ENCODE measurements around the gene STBD1.
"Not testable (repeated sequence)": the region's sequence is repeated elsewhere in the genome, so short reads cannot be mapped to it uniquely, and the experiment has no call there.

Gene STBD1

DNA sequence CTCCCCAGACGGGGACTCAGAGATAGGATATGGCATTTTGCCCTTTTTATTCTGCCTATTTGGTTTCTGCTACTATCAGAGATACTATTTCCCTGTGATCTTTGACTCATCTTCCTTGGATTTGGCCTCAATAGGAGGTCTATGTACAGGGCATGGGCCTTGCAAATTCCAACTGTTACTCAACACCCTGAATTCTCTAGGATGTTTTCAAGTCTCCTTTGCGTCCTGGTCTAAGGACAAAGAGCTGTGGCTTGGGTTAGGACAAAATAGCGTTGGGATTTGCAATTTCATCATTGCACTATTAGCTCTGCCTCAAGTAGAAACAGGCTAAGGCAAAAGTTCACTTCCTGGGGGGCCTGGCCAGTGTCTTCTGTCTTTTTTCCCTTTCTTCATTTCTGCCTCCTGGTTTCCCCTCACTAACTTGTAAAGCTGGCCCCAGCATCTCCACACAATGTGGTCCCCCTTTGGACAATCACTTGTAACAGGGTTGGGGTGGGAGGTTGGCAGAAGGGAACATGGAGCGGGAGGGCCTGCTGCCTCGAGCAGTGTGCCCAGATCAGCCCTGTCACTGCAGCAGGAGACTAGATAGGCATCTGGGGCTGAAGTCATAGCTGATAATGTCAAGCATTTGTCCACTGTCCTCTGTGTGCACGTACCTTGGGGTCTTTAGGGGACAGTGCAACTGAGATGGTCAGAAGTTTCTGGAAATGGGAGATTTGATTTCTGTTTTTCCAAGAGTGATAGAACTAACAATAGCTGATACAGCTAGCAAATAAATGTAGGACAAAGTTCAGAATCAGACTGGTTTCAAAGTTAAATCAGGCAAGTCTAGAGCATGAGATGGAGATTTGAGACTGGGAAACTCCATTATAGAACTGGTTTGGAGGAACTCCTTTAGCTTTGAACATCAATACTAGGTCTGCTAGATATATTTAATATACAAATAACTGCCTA lies 25.8 kb upstream of the STBD1 start:
- no peak overlapping the region for H3K4me2 ChIP-seq (ENCODE audit: insufficient read depth, low read length)
- H3K27ac ChIP-seq (ENCODE audit: low read length), result no peak overlapping the region
- no peak overlapping the region for H2AFZ ChIP-seq (ENCODE audit: low read depth, low read length)
- H3K4me3 ChIP-seq (ENCODE audit: low read depth in 1 of 2, low read length in 2 of 2), result no peak overlapping the region
- H3K4me1 ChIP-seq (ENCODE audit: insufficient read depth, low read length), result no peaks in the 10 kb centered on the region
- TF ChIP-seq EZH2 (IDR thresholded peaks at IDR 0.05; ENCODE audit: borderline replicate concordance, low read depth, low read length, severe bottlenecking), result no peak
- TF ChIP-seq, protein P1, sequence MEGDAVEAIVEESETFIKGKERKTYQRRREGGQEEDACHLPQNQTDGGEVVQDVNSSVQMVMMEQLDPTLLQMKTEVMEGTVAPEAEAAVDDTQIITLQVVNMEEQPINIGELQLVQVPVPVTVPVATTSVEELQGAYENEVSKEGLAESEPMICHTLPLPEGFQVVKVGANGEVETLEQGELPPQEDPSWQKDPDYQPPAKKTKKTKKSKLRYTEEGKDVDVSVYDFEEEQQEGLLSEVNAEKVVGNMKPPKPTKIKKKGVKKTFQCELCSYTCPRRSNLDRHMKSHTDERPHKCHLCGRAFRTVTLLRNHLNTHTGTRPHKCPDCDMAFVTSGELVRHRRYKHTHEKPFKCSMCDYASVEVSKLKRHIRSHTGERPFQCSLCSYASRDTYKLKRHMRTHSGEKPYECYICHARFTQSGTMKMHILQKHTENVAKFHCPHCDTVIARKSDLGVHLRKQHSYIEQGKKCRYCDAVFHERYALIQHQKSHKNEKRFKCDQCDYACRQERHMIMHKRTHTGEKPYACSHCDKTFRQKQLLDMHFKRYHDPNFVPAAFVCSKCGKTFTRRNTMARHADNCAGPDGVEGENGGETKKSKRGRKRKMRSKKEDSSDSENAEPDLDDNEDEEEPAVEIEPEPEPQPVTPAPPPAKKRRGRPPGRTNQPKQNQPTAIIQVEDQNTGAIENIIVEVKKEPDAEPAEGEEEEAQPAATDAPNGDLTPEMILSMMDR (IDR thresholded peaks at IDR 0.05; ENCODE audit: borderline replicate concordance, extremely low read depth, low read length, poor library complexity, severe bottlenecking), result no peak
- no peak for ATAC-seq (ENCODE audit: insufficient read depth, low read depth)
- DNase-seq, result no peak
- no peaks in the 10 kb centered on the region for H3K79me2 ChIP-seq (ENCODE audit: insufficient read depth, low read length)
- no peaks in the 10 kb centered on the region for H3K36me3 ChIP-seq (ENCODE audit: insufficient read depth, low read length)
- H3K9me3 ChIP-seq (ENCODE audit: insufficient read depth, low read length, severe bottlenecking), result no peaks in the 10 kb centered on the region
- no peaks in the 10 kb centered on the region for H4K20me1 ChIP-seq (ENCODE audit: insufficient read depth, low read length)
- no peaks in the 10 kb centered on the region for H3K27me3 ChIP-seq (ENCODE audit: insufficient read depth, low read length, poor library complexity)
- H3K9ac ChIP-seq (ENCODE audit: low read depth, low read length), result no peak overlapping the region

DNA sequence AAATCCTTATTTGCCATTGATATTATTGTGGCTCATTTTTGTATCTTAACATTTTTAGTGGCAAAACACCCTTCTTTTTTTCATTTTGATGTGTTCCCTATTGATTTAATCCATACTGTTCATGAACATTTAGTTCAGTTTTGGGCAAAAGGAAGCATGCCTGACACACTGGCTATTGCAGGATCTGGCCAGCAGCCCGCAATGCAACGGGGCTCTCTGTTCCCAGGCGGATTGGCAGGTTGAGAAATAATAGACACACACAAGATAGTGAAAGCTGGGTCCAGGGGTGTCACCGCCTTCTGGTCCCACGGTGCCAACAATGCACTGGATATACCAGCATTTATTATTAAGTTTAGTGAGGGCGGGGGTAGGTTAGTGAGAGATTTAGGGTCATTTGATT lies 24.9 kb upstream of the STBD1 start:
- H3K79me2 ChIP-seq (ENCODE audit: insufficient read depth, low read length); ATAC-seq (ENCODE audit: insufficient read depth, low read depth); H3K9ac ChIP-seq (ENCODE audit: low read depth, low read length); H3K27me3 ChIP-seq (ENCODE audit: insufficient read depth, low read length, poor library complexity); H3K4me3 ChIP-seq (ENCODE audit: low read depth in 1 of 2, low read length in 2 of 2); H4K20me1 ChIP-seq (ENCODE audit: insufficient read depth, low read length); H3K36me3 ChIP-seq (ENCODE audit: insufficient read depth, low read length); H3K4me2 ChIP-seq (ENCODE audit: insufficient read depth, low read length); H2AFZ ChIP-seq (ENCODE audit: low read depth, low read length); H3K27ac ChIP-seq (ENCODE audit: low read length); H3K4me1 ChIP-seq (ENCODE audit: insufficient read depth, low read length); H3K9me3 ChIP-seq (ENCODE audit: insufficient read depth, low read length, severe bottlenecking); DNase-seq: not testable (repeated sequence)

DNA sequence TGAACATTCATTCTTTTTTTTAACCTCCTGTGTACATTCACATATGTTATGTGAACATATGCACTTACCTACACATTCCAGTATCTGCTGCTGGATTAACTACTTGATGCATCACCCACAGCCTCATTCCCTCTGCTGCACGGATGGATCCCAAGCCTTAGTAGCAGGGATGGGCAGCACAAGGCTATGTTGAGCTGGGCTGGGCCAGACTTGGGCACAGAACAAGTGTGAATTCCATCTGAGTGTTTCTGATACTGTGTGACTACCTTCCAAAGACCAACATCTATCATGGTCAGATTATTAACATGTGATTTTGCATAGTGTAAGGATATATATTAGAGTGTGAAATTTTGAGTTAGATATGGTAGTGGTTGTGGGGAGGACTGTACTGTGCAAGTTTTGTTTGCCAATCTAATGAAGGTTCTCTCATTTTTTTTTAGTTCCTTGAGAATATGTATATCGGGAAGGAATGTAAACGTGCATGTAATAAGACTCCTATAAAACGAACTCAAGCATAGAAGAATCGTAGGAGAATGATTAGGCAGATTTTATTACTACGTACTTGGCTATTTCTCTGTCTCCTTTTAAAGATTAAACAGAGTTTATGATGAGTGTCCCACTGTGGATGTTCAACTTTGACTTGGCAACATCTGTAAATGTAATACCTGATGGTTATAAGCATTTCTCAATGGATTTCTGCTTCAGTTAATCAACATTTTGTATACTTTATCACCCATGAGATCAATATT lies 23.4 kb upstream of the STBD1 start:
- H4K20me1 ChIP-seq (ENCODE audit: insufficient read depth, low read length), result no peaks in the 10 kb centered on the region
- no peaks in the 10 kb centered on the region for H3K4me1 ChIP-seq (ENCODE audit: insufficient read depth, low read length)
- no peak overlapping the region for H3K9ac ChIP-seq (ENCODE audit: low read depth, low read length)
- no peak overlapping the region for H3K4me2 ChIP-seq (ENCODE audit: insufficient read depth, low read length)
- H3K9me3 ChIP-seq (ENCODE audit: insufficient read depth, low read length, severe bottlenecking), result no peaks in the 10 kb centered on the region
- no peaks in the 10 kb centered on the region for H3K36me3 ChIP-seq (ENCODE audit: insufficient read depth, low read length)
- no peaks in the 10 kb centered on the region for H3K27me3 ChIP-seq (ENCODE audit: insufficient read depth, low read length, poor library complexity)
- ATAC-seq (ENCODE audit: insufficient read depth, low read depth) (no peak), DNase-seq (no peak)
- TF ChIP-seq, protein P1 (IDR thresholded peaks at IDR 0.05; ENCODE audit: borderline replicate concordance, extremely low read depth, low read length, poor library complexity, severe bottlenecking), result no peak
- TF ChIP-seq EZH2 (IDR thresholded peaks at IDR 0.05; ENCODE audit: borderline replicate concordance, low read depth, low read length, severe bottlenecking), result no peak
- no peaks in the 10 kb centered on the region for H3K79me2 ChIP-seq (ENCODE audit: insufficient read depth, low read length)
- no peak overlapping the region for H3K27ac ChIP-seq (ENCODE audit: low read length)
- no peak overlapping the region for H2AFZ ChIP-seq (ENCODE audit: low read depth, low read length)
- no peak overlapping the region for H3K4me3 ChIP-seq (ENCODE audit: low read depth in 1 of 2, low read length in 2 of 2)

DNA sequence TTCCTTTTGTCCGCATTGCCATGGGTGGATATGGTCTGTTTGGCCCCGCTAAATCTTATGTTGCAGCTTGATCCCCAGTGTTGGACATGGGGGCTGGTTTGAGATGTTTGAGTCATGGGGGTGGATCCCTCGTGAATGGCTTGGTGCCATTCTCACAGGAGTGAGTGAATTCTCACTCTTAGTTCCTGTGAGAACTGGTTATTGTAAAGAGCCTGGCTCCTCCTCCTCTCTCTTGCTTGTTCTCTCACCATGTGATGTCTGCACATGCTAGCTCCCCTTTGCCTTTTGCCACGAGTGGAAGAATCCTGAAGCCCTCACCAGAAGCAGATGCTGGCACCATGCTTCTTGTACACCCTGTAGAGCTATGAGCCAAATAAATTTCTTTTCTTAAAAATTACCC lies 22.6 kb upstream of the STBD1 start:
- H3K9me3 ChIP-seq (ENCODE audit: insufficient read depth, low read length, severe bottlenecking), result no peaks in the 10 kb centered on the region
- no peak overlapping the region for H3K9ac ChIP-seq (ENCODE audit: low read depth, low read length)
- no peak overlapping the region for H3K27ac ChIP-seq (ENCODE audit: low read length)
- TF ChIP-seq, protein P1 (IDR thresholded peaks at IDR 0.05; ENCODE audit: borderline replicate concordance, extremely low read depth, low read length, poor library complexity, severe bottlenecking), result no peak
- no peak for TF ChIP-seq EZH2 (IDR thresholded peaks at IDR 0.05; ENCODE audit: borderline replicate concordance, low read depth, low read length, severe bottlenecking)
- H3K79me2 ChIP-seq (ENCODE audit: insufficient read depth, low read length), result no peaks in the 10 kb centered on the region
- H3K4me2 ChIP-seq (ENCODE audit: insufficient read depth, low read length), result no peak overlapping the region
- no peaks in the 10 kb centered on the region for H3K27me3 ChIP-seq (ENCODE audit: insufficient read depth, low read length, poor library complexity)
- H4K20me1 ChIP-seq (ENCODE audit: insufficient read depth, low read length), result no peaks in the 10 kb centered on the region
- ATAC-seq (ENCODE audit: insufficient read depth, low read depth) (no peak), DNase-seq (no peak)
- H3K4me1 ChIP-seq (ENCODE audit: insufficient read depth, low read length), result no peaks in the 10 kb centered on the region
- H2AFZ ChIP-seq (ENCODE audit: low read depth, low read length), result no peak overlapping the region
- no peak overlapping the region for H3K4me3 ChIP-seq (ENCODE audit: low read depth in 1 of 2, low read length in 2 of 2)
- H3K36me3 ChIP-seq (ENCODE audit: insufficient read depth, low read length), result no peaks in the 10 kb centered on the region

DNA sequence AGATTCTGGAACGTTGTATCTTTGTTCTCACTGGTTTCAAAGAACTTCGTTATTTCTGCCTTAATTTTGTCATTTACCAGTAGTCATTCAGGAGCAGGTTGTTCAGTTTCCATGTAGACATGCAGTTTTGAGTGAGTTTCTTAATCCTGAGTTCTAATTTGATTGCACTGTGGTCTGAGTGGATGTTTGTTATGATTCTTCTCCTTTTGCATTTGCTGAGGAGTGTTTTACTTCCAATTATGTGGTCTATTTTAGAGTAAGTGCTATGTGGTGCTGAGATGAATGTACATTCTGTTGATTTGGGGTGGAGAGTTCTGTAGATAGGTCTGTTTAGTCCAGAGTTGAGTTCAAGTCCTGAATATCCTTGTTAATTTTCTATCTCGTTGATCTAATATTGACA lies 18.7 kb upstream of the STBD1 start:
- H3K27ac ChIP-seq (ENCODE audit: low read length); H3K9me3 ChIP-seq (ENCODE audit: insufficient read depth, low read length, severe bottlenecking); H4K20me1 ChIP-seq (ENCODE audit: insufficient read depth, low read length); DNase-seq; H3K36me3 ChIP-seq (ENCODE audit: insufficient read depth, low read length); H3K27me3 ChIP-seq (ENCODE audit: insufficient read depth, low read length, poor library complexity); H3K79me2 ChIP-seq (ENCODE audit: insufficient read depth, low read length); H2AFZ ChIP-seq (ENCODE audit: low read depth, low read length); H3K9ac ChIP-seq (ENCODE audit: low read depth, low read length); H3K4me3 ChIP-seq (ENCODE audit: low read depth in 1 of 2, low read length in 2 of 2); H3K4me1 ChIP-seq (ENCODE audit: insufficient read depth, low read length); ATAC-seq (ENCODE audit: insufficient read depth, low read depth); H3K4me2 ChIP-seq (ENCODE audit: insufficient read depth, low read length): not testable (repeated sequence)

Data from DND-41 (cell line).